GM19043 (cell line): Measurements from ENCODE around the gene POU2F3.

ENCODE experiments used
- ATAC-seq: cut with Tn5 transposase; IDR thresholded peaks from one replicate; pipeline ENCODE4 v1.9.1; 2021; ENCODE audit warnings: low read depth; ENCODE audit not compliant: unreplicated experiment

POU2F3 gene

DNA sequence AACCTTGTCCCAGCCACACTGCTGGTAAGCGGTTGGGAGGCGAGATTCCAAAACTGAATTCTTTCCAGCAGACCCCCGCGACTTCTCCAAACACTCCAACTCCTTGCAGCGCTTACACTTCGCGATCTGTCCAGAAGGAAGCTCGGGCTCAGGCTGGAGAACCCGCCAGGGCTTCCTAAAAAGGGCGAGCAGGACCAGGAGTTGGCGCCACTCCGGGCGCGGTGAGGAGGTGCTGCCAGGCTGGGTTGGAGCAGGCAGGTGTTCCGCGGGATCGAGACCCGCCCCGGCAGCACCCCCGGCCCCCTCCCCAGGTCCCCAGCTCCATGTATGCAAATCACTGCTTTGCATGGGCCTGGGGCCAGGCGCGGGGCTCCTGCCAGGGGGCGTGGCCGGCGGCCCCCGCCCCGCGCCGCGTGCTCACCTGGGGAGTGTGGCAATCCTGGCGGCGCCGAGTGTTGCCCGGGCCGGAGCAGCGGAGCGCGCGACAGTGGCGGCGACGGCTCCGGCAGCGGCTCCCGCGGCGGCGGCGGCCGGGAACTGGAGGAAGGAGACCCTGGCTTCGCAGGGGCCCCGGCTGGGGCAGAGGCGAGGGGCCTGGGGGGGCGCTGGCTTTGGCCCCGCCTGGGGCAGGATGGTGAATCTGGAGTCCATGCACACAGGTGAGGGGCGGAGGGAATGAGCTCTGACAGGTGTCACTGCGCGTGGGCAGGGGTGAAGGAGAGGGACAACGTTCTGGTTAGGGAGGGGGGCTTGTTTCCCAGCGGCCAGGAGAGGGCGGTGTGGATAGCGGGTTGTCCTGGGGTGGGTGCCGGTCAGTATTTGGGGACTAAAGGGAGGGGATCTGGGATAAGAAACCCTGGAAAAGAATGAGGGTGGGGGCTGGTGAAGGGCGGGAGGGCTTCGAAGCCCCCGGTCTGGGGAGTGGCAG is at the start of gene POU2F3:
POU2F3 (plus strand) TSS at position 428 of the 928 bp plus-strand sequence; CDS start at position 632, 204 bp downstream.
- no peak for ATAC-seq

GRCh38 chr11:120191058-120191457 is 48.9 kb upstream of the POU2F3 start:
- ATAC-seq: no peak

GRCh38 chr11:120192831-120193625 is 46.9 kb upstream of the POU2F3 start:
- ATAC-seq: no peak

DNA sequence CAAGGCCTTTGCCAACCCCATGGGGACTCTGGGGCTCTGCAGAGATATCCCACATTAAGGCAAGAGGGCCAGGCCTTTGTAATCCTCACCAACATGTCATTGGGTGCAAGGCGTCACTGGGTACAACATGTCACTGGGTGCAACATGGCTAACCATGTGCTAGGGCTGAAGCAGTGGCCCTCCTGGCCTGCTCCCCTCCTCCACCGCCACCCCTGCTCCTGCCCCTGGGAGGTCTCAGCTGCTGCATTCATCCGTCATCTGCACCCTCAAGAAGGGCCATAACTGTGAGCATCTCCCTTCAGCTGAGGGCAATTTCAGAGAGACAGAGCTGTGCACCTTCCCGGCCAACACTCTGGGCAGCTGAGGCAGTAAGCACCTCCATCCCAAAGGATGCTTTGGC is 45.8 kb upstream of the POU2F3 start:
- no peak for ATAC-seq

DNA sequence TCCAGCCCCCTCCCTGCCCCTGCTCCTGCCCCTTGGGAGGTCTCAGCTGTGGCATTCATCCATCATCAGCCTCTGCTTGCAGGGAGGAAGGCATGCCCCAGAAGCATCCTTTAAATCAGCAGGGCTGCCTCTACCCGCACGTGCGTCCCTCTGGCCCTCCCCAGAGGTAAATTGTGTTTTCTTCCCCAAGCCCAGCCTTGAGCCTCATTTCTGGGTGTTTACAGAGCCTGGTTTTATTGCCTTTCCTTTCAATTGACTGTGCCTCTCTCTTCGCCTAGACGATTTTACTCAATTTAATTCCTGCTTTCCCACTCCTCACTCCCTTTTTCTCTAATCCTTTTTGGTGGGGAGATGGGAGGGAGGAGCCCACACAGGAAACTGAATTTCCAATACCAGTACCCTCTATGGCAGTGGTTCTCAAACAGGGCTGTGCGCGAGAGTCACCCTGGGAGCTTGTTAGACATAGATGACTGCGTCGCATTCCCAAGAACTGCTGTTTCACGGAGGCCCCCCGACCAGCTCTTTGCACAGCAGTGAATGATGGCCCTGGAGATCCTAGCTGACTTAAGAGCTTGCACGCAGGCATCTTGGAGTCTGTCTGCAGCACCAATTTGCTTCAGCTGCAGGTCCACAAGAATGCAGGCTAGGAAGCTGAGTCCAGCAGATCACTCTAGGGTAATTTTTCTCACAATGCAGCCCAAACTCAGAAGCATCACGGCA is 44.2 kb upstream of the POU2F3 start:
- no peak for ATAC-seq

GRCh38 chr11:120196826-120197225 is 43.1 kb upstream of the POU2F3 start:
- ATAC-seq: no peak

DNA sequence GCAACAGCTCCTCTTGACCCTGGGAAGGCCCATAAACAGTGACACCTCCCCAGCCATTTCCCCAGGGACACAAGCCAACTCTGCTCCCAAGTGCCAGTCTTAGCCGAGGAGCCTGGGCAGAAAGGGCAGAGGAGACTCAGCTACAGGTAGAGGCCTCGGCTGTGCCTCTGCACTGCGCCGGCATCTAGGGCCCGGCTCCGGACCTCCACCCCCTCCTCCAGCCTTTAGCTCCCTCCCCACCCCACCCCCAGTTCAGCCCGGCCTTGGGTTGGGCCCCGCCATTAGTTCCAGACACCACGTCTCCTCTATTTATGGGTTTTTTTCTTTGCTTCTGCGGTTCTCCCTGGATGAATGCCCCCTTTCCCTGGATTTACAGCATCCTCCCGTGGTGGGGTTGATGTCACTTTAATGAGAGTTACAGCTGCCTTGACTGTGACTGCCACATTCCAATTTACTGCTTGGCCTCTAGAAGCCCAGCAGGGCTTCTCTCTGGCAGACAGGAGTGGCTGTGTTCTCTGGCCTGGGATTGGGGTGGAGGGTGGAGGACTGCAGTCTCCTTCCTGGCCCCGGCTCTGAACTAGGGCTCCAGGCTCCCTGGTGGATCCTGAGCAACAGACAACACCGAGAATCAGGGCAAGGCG is 42.6 kb upstream of the POU2F3 start:
- no peak for ATAC-seq

- no peak for ATAC-seq
Observed at GRCh38 chr11:120197977-120198376, 42.0 kb upstream of the POU2F3 start.

- no peak for ATAC-seq
Observed at GRCh38 chr11:120198403-120198786, 41.5 kb upstream of the POU2F3 start.

GRCh38 chr11:120198787-120199469 is 41.0 kb upstream of the POU2F3 start:
- ATAC-seq: no peak

DNA sequence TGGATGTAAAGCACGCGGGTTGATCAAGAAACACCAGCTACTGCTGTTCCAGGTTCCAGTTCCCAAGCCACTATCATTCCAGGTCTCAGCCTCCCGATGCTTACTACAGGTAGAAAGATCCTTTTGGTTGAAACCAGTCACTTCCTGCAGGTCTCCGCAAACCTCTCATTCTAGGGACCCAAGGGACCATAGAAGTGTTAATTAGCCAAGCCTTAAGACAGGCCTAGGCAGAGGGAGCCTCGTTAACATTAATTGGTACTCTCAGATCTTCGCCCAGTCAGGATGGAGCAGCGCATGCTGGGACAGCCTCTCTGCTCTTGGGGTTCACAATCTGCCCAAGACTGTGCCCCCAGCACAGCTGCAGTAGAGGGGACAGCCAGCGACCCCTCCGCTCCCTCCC is 40.3 kb upstream of the POU2F3 start:
- ATAC-seq: no peak

GRCh38 chr11:120200677-120201076 is 39.3 kb upstream of the POU2F3 start:
- ATAC-seq: no peak

- ATAC-seq: no peak
Observed at GRCh38 chr11:120201653-120202052, 38.3 kb upstream of the POU2F3 start.

GRCh38 chr11:120203626-120204025 is 36.3 kb upstream of the POU2F3 start:
- no peak for ATAC-seq

DNA sequence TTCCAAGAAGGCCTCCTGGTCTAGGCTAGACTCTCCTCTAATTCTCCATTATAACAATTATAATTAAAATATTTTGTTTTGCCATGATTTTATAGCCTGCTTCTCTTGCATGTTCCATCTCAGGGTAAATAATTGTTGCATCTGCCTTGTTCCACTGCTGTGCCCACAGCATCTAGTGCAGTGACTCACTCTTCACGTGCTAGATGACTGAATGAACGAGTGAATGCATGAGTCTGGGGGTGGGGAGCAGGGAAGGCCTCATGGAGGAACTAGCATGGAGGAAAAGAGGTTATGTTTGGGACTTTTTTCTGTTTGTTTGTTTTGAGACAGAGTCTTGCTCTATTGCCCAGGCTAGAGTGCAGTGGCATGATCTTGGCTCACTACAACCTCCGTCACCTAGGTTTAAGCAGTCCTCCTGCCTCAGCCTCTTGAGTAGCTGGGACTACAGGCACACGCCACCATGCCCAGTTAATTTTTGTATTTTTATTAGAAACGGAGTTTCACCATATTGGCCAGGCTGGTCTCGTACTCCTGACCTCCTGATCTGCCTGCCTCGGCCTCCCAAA is 34.3 kb upstream of the POU2F3 start:
- no peak for ATAC-seq

DNA sequence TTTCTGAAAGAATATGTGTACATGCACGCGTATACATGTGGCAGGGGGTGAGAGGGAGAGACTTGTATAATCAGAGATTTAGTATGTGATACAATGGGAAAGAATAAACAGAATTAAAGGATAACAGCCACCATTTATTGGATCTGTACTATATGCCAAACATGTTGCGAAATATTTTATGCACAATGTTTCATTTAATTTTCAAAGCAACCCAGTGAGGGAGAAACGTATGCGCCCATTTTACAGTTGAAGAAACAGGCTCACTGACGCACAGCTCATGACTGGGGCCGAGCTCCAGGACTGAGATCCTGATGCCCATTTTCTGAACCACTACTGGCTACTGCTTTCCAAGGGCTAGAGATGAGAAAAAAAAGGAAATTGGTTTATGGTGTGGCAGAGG is 32.4 kb upstream of the POU2F3 start:
- ATAC-seq: no peak

DNA sequence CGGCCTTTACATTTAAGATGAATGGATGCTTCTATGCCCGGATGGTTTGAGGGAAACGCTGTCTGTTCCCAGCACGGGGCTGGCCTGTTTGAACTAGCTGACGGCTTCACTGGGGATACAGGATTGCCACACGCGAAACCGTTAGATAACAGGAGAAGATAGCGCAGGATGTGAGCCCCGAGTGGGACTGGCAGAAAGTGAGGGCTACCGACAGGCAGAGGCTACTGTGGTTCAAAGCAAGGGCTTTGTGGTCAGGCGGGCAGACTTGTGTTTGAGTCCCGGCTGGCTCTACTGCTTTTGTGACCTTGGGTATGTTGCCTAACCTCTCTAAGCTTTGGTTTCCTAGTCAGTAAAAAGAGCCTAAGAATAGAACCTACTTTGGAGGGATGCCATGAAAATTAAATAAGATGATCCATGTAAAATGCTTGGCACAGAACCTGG is 31.9 kb upstream of the POU2F3 start:
- no peak for ATAC-seq

DNA sequence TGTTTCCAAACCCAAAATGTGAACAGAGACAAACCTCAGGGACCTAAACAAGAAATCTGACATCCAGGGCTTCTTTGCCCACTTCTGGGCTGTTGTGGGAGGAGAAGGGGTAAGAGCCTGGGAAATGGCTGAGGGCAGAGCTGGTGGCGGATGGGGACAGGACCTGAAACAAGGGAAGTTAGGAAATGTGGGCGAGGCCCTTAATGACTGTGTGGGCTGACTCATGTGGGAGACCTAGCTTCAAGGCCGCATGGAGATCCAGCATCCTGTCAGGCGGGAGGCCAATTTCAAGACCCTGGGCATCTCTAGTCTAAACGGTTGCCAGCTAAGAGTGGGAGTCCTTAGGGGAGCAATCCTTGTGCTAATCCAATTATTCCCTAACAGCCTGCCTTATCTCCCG is 31.2 kb upstream of the POU2F3 start:
- no peak for ATAC-seq

GRCh38 chr11:120209746-120210625 is 30.0 kb upstream of the POU2F3 start:
- ATAC-seq: no peak
